Parathyroid adenoma (tissue), 2 donors: Measurements from ENCODE around the gene GAS2L2.

ENCODE experiments used
- H2AFZ ChIP-seq: fragments of 300-600 bp; sonication (generic); one replicate; pipeline ENCODE4 v1.7.0; 2017; ENCODE audit warnings: antibody characterized with exemption, mild to moderate bottlenecking
- H3K27ac ChIP-seq: fragments of 300-600 bp; sonication (generic); one replicate; pipeline ENCODE4 v1.7.0; 2017
- H3K27me3 ChIP-seq: fragments of 300-600 bp; sonication (generic); one replicate; pipeline ENCODE4 v1.7.0; 2017; ENCODE audit warnings: low read length; ENCODE audit not compliant: control insufficient read depth, insufficient read depth
- H3K36me3 ChIP-seq: fragments of 300-600 bp; sonication (generic); one replicate; pipeline ENCODE4 v1.7.0; 2017; ENCODE audit warnings: low read length; ENCODE audit not compliant: control insufficient read depth, insufficient read depth
- H3K4me1 ChIP-seq: fragments of 300-600 bp; sonication (generic); one replicate; pipeline ENCODE4 v1.7.0; 2017; ENCODE audit warnings: control low read depth
- H3K4me2 ChIP-seq: fragments of 300-600 bp; sonication (generic); one replicate; pipeline ENCODE4 v1.7.0; 2017; ENCODE audit warnings: low read length
- H3K4me3 ChIP-seq: fragments of 300-600 bp; sonication (generic); one replicate; pipeline ENCODE4 v1.7.0; 2017; ENCODE audit warnings: low read depth, low read length
- H3K79me2 ChIP-seq: fragments of 300-600 bp; sonication (generic); one replicate; pipeline ENCODE4 v1.7.0; 2017; ENCODE audit warnings: control low read depth
- H3K9ac ChIP-seq: fragments of 300-600 bp; sonication (generic); one replicate; pipeline ENCODE4 v1.7.0; 2017; ENCODE audit warnings: mild to moderate bottlenecking
- H3K9me3 ChIP-seq: fragments of 300-600 bp; sonication (generic); one replicate; pipeline ENCODE4 v1.7.0; 2017; ENCODE audit warnings: low read length; ENCODE audit not compliant: control insufficient read depth
- TF ChIP-seq, protein P1 (sequence below): fragments of 300-600 bp; sonication (generic); IDR thresholded peaks from one replicate; pipeline ENCODE4 v1.7.0; 2017; ENCODE audit warnings: antibody characterized with exemption, mild to moderate bottlenecking
- donor health status: primary hyperparathyroidism.

Gene GAS2L2

DNA sequence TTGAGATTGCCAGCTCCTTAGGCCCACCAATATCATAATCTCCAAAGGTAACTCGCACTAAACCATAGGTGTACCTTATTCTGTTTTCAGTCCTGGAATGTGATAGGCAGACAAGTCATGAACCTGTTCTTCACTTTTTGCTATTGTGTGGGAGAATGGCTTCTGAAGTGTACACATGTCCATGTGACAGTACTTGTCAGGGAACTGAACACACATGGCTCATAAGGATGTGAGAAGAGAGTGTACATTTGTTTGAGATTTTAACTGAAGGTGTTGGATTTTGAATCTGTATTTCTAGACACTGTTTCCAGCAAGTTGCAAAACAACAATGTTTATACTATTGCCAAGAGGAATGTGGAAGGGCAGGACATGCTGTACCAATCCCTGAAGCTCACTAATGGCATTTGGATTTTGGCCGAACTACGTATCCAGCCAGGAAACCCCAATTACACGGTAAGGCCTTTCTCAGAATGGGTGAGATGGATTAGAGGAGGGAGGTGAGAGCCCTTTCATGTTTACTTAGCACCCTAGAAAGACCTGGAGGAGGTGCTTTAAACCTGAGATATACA, 36.1 kb downstream of the GAS2L2 start:
- Histone ChIP-seq H3K27ac (peak overlapping the region; percentile 66), H3K4me1 (peaks cover 42% of the 10 kb centered on the region)

DNA sequence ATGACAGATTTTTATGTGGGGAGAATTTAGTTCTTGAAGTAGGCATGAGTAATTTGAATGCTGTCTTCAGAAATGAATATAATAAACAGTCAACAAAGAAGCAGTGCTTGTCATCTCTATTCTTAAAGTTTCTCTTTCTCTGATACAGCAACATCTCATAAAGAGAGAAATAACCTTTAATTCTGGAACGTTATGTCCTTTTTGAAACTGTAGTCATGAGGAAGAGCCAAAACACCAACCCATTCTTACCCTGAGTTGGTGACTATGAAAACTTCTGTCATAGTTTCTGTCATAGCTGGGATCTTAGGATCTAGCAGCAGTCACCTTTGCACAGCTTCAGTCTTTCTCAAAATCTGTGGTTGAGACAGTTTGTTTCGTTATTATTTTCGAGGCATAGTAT, 36.9 kb downstream of the GAS2L2 start:
- Histone ChIP-seq H3K4me3 (no peak overlapping the region), H3K27me3 (no peaks in the 10 kb centered on the region), H3K4me1 (peaks cover 42% of the 10 kb centered on the region), H3K9ac (no peak overlapping the region), H3K27ac (peak overlapping the region; percentile 66), H3K9me3 (no peaks in the 10 kb centered on the region), H3K79me2 (no peaks in the 10 kb centered on the region), H3K36me3 (no peaks in the 10 kb centered on the region), H3K4me2 (no peak overlapping the region), H2AFZ (no peak overlapping the region)
- TF ChIP-seq, protein P1, sequence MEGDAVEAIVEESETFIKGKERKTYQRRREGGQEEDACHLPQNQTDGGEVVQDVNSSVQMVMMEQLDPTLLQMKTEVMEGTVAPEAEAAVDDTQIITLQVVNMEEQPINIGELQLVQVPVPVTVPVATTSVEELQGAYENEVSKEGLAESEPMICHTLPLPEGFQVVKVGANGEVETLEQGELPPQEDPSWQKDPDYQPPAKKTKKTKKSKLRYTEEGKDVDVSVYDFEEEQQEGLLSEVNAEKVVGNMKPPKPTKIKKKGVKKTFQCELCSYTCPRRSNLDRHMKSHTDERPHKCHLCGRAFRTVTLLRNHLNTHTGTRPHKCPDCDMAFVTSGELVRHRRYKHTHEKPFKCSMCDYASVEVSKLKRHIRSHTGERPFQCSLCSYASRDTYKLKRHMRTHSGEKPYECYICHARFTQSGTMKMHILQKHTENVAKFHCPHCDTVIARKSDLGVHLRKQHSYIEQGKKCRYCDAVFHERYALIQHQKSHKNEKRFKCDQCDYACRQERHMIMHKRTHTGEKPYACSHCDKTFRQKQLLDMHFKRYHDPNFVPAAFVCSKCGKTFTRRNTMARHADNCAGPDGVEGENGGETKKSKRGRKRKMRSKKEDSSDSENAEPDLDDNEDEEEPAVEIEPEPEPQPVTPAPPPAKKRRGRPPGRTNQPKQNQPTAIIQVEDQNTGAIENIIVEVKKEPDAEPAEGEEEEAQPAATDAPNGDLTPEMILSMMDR, result no peak

More for the DNA sequence above, 36.1 kb downstream of the GAS2L2 start:
- no peak overlapping the region for H3K9ac ChIP-seq
- H3K4me3 ChIP-seq, result no peak overlapping the region
- H2AFZ ChIP-seq, result no peak overlapping the region
- H3K27me3 ChIP-seq, result no peaks in the 10 kb centered on the region
- H3K9me3 ChIP-seq, result no peaks in the 10 kb centered on the region
- H3K79me2 ChIP-seq, result no peaks in the 10 kb centered on the region
- TF ChIP-seq, protein P1, result no peak
- H3K4me2 ChIP-seq, result peak overlapping the region; percentile 12
- no peaks in the 10 kb centered on the region for H3K36me3 ChIP-seq

DNA sequence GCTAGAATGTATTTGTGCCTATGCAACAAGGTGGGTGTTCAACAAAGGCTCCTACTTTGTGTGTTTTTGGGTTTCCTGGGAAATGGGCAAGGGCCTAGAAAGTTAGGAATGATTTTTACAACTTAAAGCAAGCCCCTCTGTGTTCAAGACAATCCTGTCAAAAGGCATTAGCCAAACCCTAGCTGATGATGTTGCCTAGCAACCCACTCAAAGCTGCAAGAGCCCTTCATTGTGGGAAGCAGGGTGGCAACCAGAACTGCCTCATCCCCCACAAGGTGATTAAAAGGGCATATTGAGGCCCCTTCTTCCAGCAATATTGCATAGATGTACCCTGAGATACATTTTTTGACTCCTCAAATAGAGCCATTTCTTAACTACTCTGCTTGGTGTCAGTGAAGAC, 37.6 kb downstream of the GAS2L2 start:
- TF ChIP-seq, protein P1, result no peak
- Histone ChIP-seq H3K4me1 (peaks cover 42% of the 10 kb centered on the region), H3K4me3 (no peak overlapping the region), H3K9ac (no peak overlapping the region), H3K27ac (no peak overlapping the region), H3K27me3 (no peaks in the 10 kb centered on the region), H2AFZ (no peak overlapping the region), H3K36me3 (no peaks in the 10 kb centered on the region), H3K9me3 (no peaks in the 10 kb centered on the region), H3K4me2 (no peak overlapping the region), H3K79me2 (no peaks in the 10 kb centered on the region)

DNA sequence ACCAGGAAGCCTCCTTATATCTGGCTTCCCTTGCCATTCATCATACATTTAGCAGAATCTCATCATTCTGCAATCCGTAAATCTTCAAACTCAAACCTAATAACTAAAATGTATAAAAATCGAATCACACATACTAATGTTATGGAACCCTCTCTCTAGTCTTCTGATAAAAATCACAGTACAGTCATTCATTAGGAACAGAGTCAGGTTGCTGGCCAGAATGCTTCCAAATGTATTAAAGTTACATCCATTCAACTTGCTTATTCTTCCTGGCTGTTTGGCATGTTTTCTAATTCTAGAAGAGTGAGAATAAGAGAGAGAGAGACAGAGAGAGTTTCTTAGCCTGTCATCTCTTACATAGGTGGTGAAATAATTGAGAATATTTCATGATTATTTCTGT, 38.1 kb downstream of the GAS2L2 start:
- Histone ChIP-seq H3K4me3 (no peak overlapping the region), H3K9ac (no peak overlapping the region), H3K27ac (no peak overlapping the region), H3K9me3 (no peaks in the 10 kb centered on the region), H3K4me1 (peaks cover 43% of the 10 kb centered on the region), H3K4me2 (no peak overlapping the region), H3K36me3 (no peaks in the 10 kb centered on the region), H2AFZ (no peak overlapping the region), H3K27me3 (no peaks in the 10 kb centered on the region), H3K79me2 (no peaks in the 10 kb centered on the region)
- TF ChIP-seq, protein P1, result no peak

DNA sequence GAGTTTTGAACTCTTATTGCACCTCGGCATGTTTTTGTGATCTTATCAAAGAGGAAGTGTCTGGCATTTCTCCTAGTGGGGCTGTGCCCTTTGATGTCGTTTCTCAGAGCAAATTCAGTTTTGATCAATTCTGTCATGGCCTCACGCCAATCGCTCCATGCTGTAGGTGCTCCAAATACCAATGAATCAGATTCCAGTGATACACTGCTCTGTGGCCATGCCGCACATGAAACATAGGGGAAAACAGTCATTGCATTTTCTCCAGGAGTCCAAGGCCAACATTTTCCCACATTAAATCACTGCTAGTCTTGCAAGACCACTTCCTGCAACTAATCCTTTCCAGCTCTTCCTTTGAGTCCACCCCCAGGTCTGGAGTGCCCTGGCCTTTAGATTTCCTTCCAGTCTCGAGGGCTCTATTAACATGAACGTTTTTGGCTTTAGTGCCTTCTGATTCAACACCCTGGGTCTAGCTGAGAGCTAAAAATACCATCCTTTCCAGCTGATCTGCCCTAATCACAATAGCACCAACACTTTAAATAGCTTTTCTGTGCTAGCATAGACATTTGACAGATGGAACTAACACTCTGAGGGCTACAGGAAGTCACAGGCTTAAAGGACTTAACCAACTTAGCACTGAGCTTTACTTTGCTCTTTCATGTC, 39.8 kb downstream of the GAS2L2 start:
- no peaks in the 10 kb centered on the region for H3K36me3 ChIP-seq
- no peak overlapping the region for H3K9ac ChIP-seq
- H3K4me3 ChIP-seq, result no peak overlapping the region
- peak overlapping the region; percentile 9 for H3K4me2 ChIP-seq
- no peaks in the 10 kb centered on the region for H3K9me3 ChIP-seq
- H3K27ac ChIP-seq, result peak overlapping the region; percentile 12
- no peak overlapping the region for H2AFZ ChIP-seq
- no peaks in the 10 kb centered on the region for H3K27me3 ChIP-seq
- TF ChIP-seq, protein P1, result no peak
- H3K79me2 ChIP-seq, result no peaks in the 10 kb centered on the region
- peaks cover 47% of the 10 kb centered on the region for H3K4me1 ChIP-seq
